Transverse colon (tissue), 4 donors: ENCODE results near the gene APCDD1L. TPM values are rescaled to one million over a fixed set of nuclear protein-coding genes. Genes with fewer than 3 reads are reported as not detected.

ENCODE experiments used
- DNase-seq: peaks from one replicate; pipeline ENCODE4 v3.0.0-alpha.2; 2019
- H3K27ac ChIP-seq, 4 donors: fragments of 200-600 bp; sonication (generic); 2 replicates each; pipeline ENCODE4 v1.5.1; 2016 to 2018; ENCODE audit warnings: inconsistent platforms in 4 of 4
- H3K27me3 ChIP-seq: fragments of 200-600 bp; sonication (generic); 2 replicates; pipeline ENCODE4 v1.5.1; 2017; ENCODE audit warnings: inconsistent platforms
- H3K36me3 ChIP-seq, 4 donors: fragments of 200-600 bp; sonication (generic); 2 replicates each; pipeline ENCODE4 v1.5.1; 2017 to 2019; ENCODE audit warnings: inconsistent platforms in 4 of 4
- H3K4me1 ChIP-seq, 4 donors: fragments of 200-600 bp; sonication (generic); 2 replicates each; pipeline ENCODE4 v1.5.1; 2017 to 2020; ENCODE audit warnings: inconsistent platforms in 4 of 4
- H3K4me3 ChIP-seq, 4 donors: fragments of 200-600 bp; sonication (generic); 1 replicate in 1 of 4; 2 replicates in 3 of 4; pipeline versions ENCODE4 v1.5.1 to v1.6.1; 2017 to 2019; ENCODE audit warnings: inconsistent platforms in 4 of 4
- H3K9me3 ChIP-seq, 2 donors: fragments of 200-600 bp; sonication (generic); 2 replicates each; pipeline ENCODE4 v1.5.1; 2017 to 2019; ENCODE audit warnings: inconsistent platforms in 2 of 2
- EP300 ChIP-seq: sonication (generic); formaldehyde crosslinking; IDR thresholded peaks from one replicate; pipeline ENCODE4 v1.6.1; 2017; ENCODE audit warnings: antibody characterized with exemption, low read depth
- POLR2A ChIP-seq: fragments of 450-650 bp; IDR thresholded peaks from one replicate; pipeline ENCODE4 v1.6.1; 2016; ENCODE audit warnings: antibody characterized with exemption, mild to moderate bottlenecking, moderate library complexity
- POLR2AphosphoS5 ChIP-seq, 3 donors: sonication (generic); formaldehyde crosslinking; IDR thresholded peaks; one replicate each; pipeline ENCODE4 v1.6.1; 2016; ENCODE audit warnings: antibody characterized with exemption in 3 of 3
- WGBS, 2 donors: methylation state at CpG; one replicate each; pipeline ENCODE4 v1.1.5; 2018; ENCODE audit warnings: low coverage in 1 of 2; 5-methylcytosine and 5-hydroxymethylcytosine counted together
- in situ Hi-C, 4 donors: fragments of 200-750 bp; cut with MboI; loops; one replicate each; pipeline versions ENCODE4 v1.15.0 to v1.15.1; 2017; ENCODE audit warnings: low sequenced_read_pairs in 3 of 4, low pct_ligation_motif_present in 1 of 4, low pct_unique_long_range_greater_than_20kb in 1 of 4
- intact Hi-C: fragments of 100-400 bp; cut with DNase I; formaldehyde crosslinking; loops from one replicate; pipeline ENCODE4 v1.15.1; 2023; ENCODE audit warnings: low total_unique reads
- total RNA-seq, 4 donors: library from RNA; depleted of rRNA; stranded (reverse); fragments of >200 nt; gene quantifications; one replicate each; pipeline ENCODE4 v1.1.0, GENCODE V29; 2016
- TF ChIP-seq, protein P1 (sequence below), 5 experiments: fragments of 200-600 bp in 3 of 5; fragments of 450-650 bp in 2 of 5; sonication (generic) in 3 of 5; IDR thresholded peaks; 1 replicate in 2 of 5; 2 replicates in 3 of 5; pipeline ENCODE4 v1.5.1; 2016 to 2017; ENCODE audit warnings: antibody characterized with exemption in 5 of 5, inconsistent platforms in 3 of 5, mild to moderate bottlenecking in 2 of 5, moderate library complexity in 1 of 5

APCDD1L gene
- total RNA-seq, 4 donors from 2014 or later = 0.16 TPM; not detected in 3

DNA sequence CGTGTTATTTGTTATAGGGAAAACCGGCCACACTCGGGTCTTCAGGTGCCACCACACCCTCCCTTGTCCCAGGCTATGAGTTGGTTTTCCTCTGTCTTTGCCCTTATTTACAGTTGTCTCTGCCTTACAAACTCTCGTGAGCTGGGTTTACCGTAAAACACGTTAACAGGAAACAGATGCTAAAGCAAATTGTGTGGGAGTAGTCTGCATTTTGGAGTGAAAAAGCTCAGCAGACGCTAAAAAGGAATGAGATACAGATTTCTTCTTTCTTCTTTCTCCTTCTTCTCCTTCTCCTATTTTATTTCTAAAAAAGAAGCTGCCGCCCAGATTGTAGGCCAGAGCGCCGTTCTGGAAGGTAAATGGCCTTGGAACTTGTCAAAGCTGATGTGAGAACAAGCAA, 51.9 kb downstream of the APCDD1L start:
- intact Hi-C loops = no loop called here
- no peak for TF ChIP-seq POLR2AphosphoS5 (IDR thresholded peaks at IDR 0.05)
- no peak for DNase-seq
- H3K27me3 ChIP-seq = peaks cover 6% of the 10 kb centered on the region
- H3K4me1 ChIP-seq = peaks cover 0 to 4% (median 0%) of the 10 kb centered on the region in 4 donors
- in situ Hi-C loops = no loop called here
- no peaks in the 10 kb centered on the region for H3K9me3 ChIP-seq
- H3K27ac ChIP-seq = no peak overlapping the region
- H3K4me3 ChIP-seq = no peak overlapping the region
- WGBS, 2 donors = 79 to 87% methylated on average over 10 of the region's 10 CpGs
- H3K36me3 ChIP-seq = no peaks in the 10 kb centered on the region

DNA sequence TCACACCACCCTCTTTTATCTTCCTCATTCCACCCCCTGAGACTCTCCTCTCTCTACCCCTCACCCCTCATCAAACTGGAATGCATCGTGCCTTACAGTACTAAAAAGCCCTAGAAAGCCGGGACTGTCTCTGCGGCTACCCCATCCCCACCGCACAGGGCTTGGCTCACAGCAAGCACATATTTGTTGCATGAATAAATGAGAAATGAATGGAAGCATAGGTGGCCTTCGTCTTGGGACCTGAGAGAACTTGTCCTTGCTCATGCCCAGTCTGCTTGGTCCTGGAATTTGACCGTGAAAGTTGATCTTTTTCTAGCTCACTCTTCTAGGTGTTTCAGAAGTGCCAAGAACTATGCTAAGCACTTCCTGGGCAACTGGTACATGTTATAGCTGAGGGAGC, 53.3 kb downstream of the APCDD1L start:
- WGBS, 2 donors = 60 to 95% methylated on average over 1 to 6 of the region's 6 CpGs
- Histone ChIP-seq H3K4me1 (no peaks in the 10 kb centered on the region), H3K27me3 (peaks cover 6% of the 10 kb centered on the region), H3K4me3 (no peak overlapping the region), H3K9me3 (no peaks in the 10 kb centered on the region), H3K36me3 (no peaks in the 10 kb centered on the region), H3K27ac (no peak overlapping the region)
- intact Hi-C loops = no loop called here
- in situ Hi-C loops = no loop called here
- DNase-seq = no peak
- TF ChIP-seq, protein P1, sequence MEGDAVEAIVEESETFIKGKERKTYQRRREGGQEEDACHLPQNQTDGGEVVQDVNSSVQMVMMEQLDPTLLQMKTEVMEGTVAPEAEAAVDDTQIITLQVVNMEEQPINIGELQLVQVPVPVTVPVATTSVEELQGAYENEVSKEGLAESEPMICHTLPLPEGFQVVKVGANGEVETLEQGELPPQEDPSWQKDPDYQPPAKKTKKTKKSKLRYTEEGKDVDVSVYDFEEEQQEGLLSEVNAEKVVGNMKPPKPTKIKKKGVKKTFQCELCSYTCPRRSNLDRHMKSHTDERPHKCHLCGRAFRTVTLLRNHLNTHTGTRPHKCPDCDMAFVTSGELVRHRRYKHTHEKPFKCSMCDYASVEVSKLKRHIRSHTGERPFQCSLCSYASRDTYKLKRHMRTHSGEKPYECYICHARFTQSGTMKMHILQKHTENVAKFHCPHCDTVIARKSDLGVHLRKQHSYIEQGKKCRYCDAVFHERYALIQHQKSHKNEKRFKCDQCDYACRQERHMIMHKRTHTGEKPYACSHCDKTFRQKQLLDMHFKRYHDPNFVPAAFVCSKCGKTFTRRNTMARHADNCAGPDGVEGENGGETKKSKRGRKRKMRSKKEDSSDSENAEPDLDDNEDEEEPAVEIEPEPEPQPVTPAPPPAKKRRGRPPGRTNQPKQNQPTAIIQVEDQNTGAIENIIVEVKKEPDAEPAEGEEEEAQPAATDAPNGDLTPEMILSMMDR (IDR thresholded peaks at IDR 0.05) = no peak
- TF ChIP-seq POLR2A = no peak
- no peak for TF ChIP-seq POLR2AphosphoS5 (IDR thresholded peaks at IDR 0.05)
- no peak for TF ChIP-seq EP300

DNA sequence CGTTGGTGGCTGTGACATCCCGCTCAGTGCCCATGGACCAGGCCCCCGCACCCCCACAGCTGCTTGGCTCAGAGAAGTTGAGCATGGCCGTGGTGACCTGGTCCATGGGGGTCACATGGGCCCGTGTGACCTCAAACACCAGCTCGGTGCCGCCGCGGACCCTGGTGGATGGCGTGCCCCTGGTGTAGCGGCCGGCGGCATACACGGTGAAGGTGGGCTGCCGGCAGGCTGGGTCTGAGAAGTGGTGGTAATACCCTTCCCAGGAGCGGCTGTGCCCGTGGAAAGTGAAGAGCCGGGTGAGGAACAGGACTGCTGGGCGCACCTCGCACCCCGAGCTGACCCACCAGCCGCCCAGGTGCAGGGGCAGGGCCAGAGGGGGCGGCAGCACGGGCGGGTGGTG, 54.1 kb downstream of the APCDD1L start:
- in situ Hi-C loops (no loop called here), intact Hi-C loops (no loop called here)
- WGBS, 2 donors = 96% methylated on average over 25 of the region's 25 CpGs; no CpG with 5 or more reads in 1 of the 2 donors
- Histone ChIP-seq H3K4me3 (no peak overlapping the region), H3K4me1 (no peaks in the 10 kb centered on the region), H3K9me3 (no peaks in the 10 kb centered on the region), H3K27me3 (no peaks in the 10 kb centered on the region), H3K27ac (no peak overlapping the region), H3K36me3 (no peaks in the 10 kb centered on the region)
- no peak for DNase-seq
- TF ChIP-seq POLR2AphosphoS5 (IDR thresholded peaks at IDR 0.05) (no peak), EP300 (no peak), POLR2A (no peak)
- TF ChIP-seq, protein P1 (IDR thresholded peaks at IDR 0.05) = no peak

DNA sequence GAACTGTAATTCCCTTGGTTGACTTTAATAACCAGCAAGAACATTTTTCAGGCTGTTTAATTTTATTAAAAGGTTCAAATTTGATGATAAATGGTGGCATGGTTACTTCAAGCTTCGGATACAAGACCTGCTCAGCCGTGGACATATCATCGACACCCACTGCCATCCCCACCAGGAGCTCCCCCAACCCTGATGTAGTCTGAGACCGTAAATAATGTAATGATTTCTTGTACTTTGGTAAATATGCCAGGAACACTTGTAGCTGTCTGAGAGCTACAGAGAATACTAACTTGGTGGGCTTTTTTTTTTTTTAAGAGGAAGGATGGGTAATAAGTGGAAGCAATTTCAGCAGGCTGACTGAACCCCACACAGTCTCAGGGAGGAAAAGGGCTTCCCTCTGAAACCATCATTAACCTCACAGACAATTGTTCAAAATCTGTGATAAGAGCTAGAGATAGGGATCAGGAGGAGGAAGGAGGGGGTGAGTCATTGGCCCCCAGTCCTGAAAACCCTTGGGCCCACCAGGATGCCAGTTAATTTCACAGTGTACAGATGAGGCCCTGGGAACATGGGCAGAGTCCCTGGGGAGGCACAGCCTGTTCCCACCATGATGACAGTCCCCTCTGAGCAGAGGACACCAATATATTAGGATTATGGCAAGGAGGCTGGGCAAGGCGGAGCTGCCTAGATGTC, 56.0 kb downstream of the APCDD1L start:
- intact Hi-C loops = no loop called here
- no peak for DNase-seq
- no peak for TF ChIP-seq POLR2AphosphoS5 (IDR thresholded peaks at IDR 0.05)
- no peak for TF ChIP-seq EP300
- TF ChIP-seq, protein P1 (IDR thresholded peaks at IDR 0.05) = no peak
- TF ChIP-seq POLR2A = no peak
- WGBS, 2 donors = 81 to 100% methylated on average over 1 to 5 of the region's 5 CpGs
- H3K9me3 ChIP-seq = no peaks in the 10 kb centered on the region
- no peaks in the 10 kb centered on the region for H3K4me1 ChIP-seq
- no peak overlapping the region for H3K27ac ChIP-seq
- H3K27me3 ChIP-seq = no peaks in the 10 kb centered on the region
- H3K36me3 ChIP-seq = no peaks in the 10 kb centered on the region
- no peak overlapping the region for H3K4me3 ChIP-seq
- in situ Hi-C loops = no loop called here
